Astrocyte of the cerebellum (primary cell): ENCODE data around the gene ARL5C.

Source experiments
- DNase-seq: peaks from one replicate; pipeline ENCODE4 v3.0.0-alpha.2; 2011; ENCODE audit warnings: low read depth
- H3K4me3 ChIP-seq: 2 replicates; pipeline ENCODE4 v1.5.1; 2011; ENCODE audit warnings: mild to moderate bottlenecking, low read depth, low read length, moderate library complexity
- in situ Hi-C: cut with HindIII; loops from 2 replicates; pipeline ENCODE4 v1.10.0; 2017; ENCODE audit warnings: low sequenced_read_pairs
- TF ChIP-seq, protein P1 (sequence below): IDR thresholded peaks from 2 replicates; pipeline ENCODE4 v1.5.1; 2012; ENCODE audit warnings: low read length, low read depth, moderate library complexity, mild to moderate bottlenecking; ENCODE audit errors: missing control alignments

ARL5C gene

DNA sequence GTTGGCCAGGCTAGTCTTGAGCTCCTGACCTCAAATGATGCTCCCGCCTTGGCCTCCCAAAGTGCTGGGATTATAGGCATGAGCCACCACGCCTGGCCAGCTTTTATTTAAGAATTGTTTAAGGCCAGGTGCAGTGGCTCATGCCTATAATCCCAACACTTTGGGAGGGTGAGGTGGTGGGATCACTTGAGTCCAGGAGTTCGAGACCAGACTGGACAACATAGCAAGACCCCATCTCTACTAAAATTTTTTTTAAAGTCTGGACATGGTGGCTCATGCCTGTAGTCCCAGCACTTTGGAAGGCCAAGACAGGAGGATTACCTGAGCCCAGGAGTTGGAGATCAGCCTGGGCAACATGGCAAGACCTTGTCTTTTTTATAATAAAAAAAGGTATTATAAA is 19.7 kb downstream of the ARL5C start:
- no peak for DNase-seq
- in situ Hi-C loops, result no loop called here
- TF ChIP-seq, protein P1, sequence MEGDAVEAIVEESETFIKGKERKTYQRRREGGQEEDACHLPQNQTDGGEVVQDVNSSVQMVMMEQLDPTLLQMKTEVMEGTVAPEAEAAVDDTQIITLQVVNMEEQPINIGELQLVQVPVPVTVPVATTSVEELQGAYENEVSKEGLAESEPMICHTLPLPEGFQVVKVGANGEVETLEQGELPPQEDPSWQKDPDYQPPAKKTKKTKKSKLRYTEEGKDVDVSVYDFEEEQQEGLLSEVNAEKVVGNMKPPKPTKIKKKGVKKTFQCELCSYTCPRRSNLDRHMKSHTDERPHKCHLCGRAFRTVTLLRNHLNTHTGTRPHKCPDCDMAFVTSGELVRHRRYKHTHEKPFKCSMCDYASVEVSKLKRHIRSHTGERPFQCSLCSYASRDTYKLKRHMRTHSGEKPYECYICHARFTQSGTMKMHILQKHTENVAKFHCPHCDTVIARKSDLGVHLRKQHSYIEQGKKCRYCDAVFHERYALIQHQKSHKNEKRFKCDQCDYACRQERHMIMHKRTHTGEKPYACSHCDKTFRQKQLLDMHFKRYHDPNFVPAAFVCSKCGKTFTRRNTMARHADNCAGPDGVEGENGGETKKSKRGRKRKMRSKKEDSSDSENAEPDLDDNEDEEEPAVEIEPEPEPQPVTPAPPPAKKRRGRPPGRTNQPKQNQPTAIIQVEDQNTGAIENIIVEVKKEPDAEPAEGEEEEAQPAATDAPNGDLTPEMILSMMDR, result no peak
- H3K4me3 ChIP-seq, result no peak overlapping the region

- no peak overlapping the region for H3K4me3 ChIP-seq
- TF ChIP-seq, protein P1, result no peak
- in situ Hi-C loops, result no loop called here
- no peak for DNase-seq
Observed at GRCh38 chr17:39145143-39145542, 20.8 kb downstream of the ARL5C start.

DNA sequence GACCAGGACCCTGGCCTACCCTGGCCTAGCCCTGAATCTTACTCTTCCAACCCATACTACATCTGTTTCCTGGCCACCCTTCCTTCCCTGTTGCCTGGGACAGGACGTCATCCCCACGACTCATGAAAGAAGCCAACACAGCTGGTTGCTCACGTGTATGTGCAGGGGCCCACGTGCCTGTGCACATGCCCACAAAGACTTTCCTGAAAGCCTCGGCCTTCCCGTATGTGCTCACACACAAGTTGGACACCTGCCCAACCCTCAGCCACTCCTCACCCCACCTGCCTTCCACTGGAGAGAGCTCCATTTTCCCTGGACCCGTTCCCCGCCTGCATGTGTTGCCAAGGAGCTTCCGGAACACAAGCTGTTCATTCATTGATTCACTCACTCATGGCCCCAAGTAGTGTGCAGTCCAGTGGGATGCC is 21.5 kb downstream of the ARL5C start:
- no peak overlapping the region for H3K4me3 ChIP-seq
- in situ Hi-C loops, result no loop called here
- peak; percentile 80 for DNase-seq
- TF ChIP-seq, protein P1, result no peak

- no peak overlapping the region for H3K4me3 ChIP-seq
- in situ Hi-C loops, result no loop called here
- TF ChIP-seq, protein P1, result no peak
- no peak for DNase-seq
Observed at GRCh38 chr17:39143552-39144093, 22.3 kb downstream of the ARL5C start.

- TF ChIP-seq, protein P1, result no peak
- in situ Hi-C loops, result no loop called here
- no peak for DNase-seq
- H3K4me3 ChIP-seq, result no peak overlapping the region
Observed at GRCh38 chr17:39141915-39142664, 23.9 kb downstream of the ARL5C start.

- in situ Hi-C loops, result no loop called here
- TF ChIP-seq, protein P1, result no peak
Observed at GRCh38 chr17:39141294-39141693, 24.7 kb downstream of the ARL5C start.

More at GRCh38 chr17:39141294-39141693, 24.7 kb downstream of the ARL5C start:
- no peak for DNase-seq
- no peak overlapping the region for H3K4me3 ChIP-seq
